Esophagus squamous epithelium (tissue), 4 donors: ENCODE data around the gene GPC5.

Experiments used
- CTCF ChIP-seq, 6 experiments: fragments of 450-650 bp in 4 of 6; fragments of 200-600 bp in 2 of 6; sonication (generic) in 2 of 6; IDR thresholded peaks; one replicate each; pipeline ENCODE4 v1.5.1; 2016 to 2019; ENCODE audit warnings: antibody characterized with exemption in 6 of 6, mild to moderate bottlenecking in 4 of 6, moderate library complexity in 4 of 6
- POLR2A ChIP-seq, 4 donors: fragments of 450-650 bp; IDR thresholded peaks; one replicate each; pipeline ENCODE4 v1.6.1; 2017; ENCODE audit warnings: antibody characterized with exemption in 4 of 4, mild to moderate bottlenecking in 4 of 4, moderate library complexity in 3 of 4

DNA sequence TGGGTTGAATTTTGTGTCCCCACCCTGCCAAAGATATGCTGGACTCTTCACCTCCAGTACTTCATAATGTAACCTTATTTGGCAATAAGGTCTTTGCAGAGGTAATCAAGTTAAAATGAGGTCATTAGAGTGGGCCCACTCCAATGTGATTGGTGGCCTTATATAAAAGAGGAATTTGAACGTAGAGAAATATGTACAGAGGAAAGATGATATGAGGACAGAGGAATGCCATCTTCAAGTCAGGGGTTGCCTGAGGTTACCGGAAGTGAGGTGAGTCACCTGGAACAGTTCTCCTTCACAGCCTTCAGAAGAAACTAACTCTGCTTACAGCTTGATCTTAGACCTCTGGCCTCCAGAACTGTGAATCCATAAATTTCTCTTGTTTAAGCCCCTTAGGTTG is 69.9 kb downstream of the GPC5 start:
- TF ChIP-seq POLR2A (IDR thresholded peaks at IDR 0.05) (no peak), CTCF (IDR thresholded peaks at IDR 0.05) (no peak)
